Smooth muscle cell (in vitro differentiated cells): ENCODE data around the gene JADE3. TPM values are rescaled to one million over a fixed set of nuclear protein-coding genes. Genes with fewer than 3 reads are reported as not detected.
"Not testable (repeated sequence)": the region's sequence is repeated elsewhere in the genome, so short reads cannot be mapped to it uniquely, and the experiment has no call there.

Experiments used
- DNase-seq: peaks from one replicate; lab custom pipeline; 2025; ENCODE audit not compliant: unreplicated experiment; lab: John Stamatoyannopoulos, UW
- H2AFZ ChIP-seq: fragments of 200-600 bp; sonication (generic); 2 replicates; pipeline ENCODE4 v1.6.0; 2016; ENCODE audit warnings: antibody characterized with exemption, low read depth, mild to moderate bottlenecking
- H3F3A ChIP-seq: fragments of 200-600 bp; sonication (generic); 2 replicates; pipeline ENCODE4 v1.6.0; 2017; ENCODE audit warnings: antibody characterized with exemption, low read depth
- H3K27ac ChIP-seq: fragments of 200-600 bp; sonication (generic); 2 replicates; pipeline ENCODE4 v1.5.1; 2016; ENCODE audit warnings: low read depth, mild to moderate bottlenecking
- H3K27me3 ChIP-seq: fragments of 200-600 bp; sonication (generic); 2 replicates; pipeline ENCODE4 v1.6.1; 2016; ENCODE audit warnings: low read depth, mild to moderate bottlenecking
- H3K36me3 ChIP-seq: fragments of 200-600 bp; sonication (generic); 2 replicates; pipeline ENCODE4 v1.5.1; 2016; ENCODE audit warnings: low read depth
- H3K4me1 ChIP-seq: fragments of 200-600 bp; sonication (generic); 2 replicates; pipeline ENCODE4 v1.5.1; 2016; ENCODE audit warnings: low read depth
- H3K4me2 ChIP-seq: fragments of 200-600 bp; sonication (generic); 2 replicates; pipeline ENCODE4 v1.6.0; 2016; ENCODE audit warnings: mild to moderate bottlenecking
- H3K4me3 ChIP-seq: fragments of 200-600 bp; sonication (generic); 2 replicates; pipeline ENCODE4 v1.5.1; 2016; ENCODE audit warnings: mild to moderate bottlenecking
- H3K79me2 ChIP-seq: fragments of 200-600 bp; sonication (generic); 2 replicates; pipeline ENCODE4 v1.6.0; 2016; ENCODE audit warnings: low read depth, mild to moderate bottlenecking
- H3K9ac ChIP-seq: fragments of 200-600 bp; sonication (generic); 2 replicates; pipeline ENCODE4 v1.6.0; 2016; ENCODE audit warnings: low read depth
- H3K9me3 ChIP-seq: fragments of 200-600 bp; sonication (generic); replicated peaks from 2 replicates; pipeline ENCODE4 v1.5.1; 2016; ENCODE audit warnings: low read depth
- H4K20me1 ChIP-seq: fragments of 200-600 bp; sonication (generic); 2 replicates; pipeline ENCODE4 v1.6.0; 2016; ENCODE audit warnings: low read depth
- WGBS: methylation state at CpG from one replicate; pipeline ENCODE4 v1.1.7; 2016; ENCODE audit warnings: low lambda C conversion rate; 5-methylcytosine and 5-hydroxymethylcytosine counted together
- polyA plus RNA-seq: library from polyadenylated mRNA; unstranded; fragments of >200 nt; fragmentation: Nextera tagmentation; extraction: Ambion mirVana; gene quantifications from 2 replicates; pipeline ENCODE4 v1.2.1, GENCODE V29; 2016
- total RNA-seq: library from RNA; depleted of rRNA; stranded (reverse); fragments of >200 nt; gene quantifications from 2 replicates; pipeline ENCODE4 v1.2.3, GENCODE V29; 2014
- TF ChIP-seq, protein P1 (sequence below): fragments of 200-600 bp; sonication (generic); IDR thresholded peaks from 2 replicates; pipeline ENCODE4 v1.5.1; 2017; ENCODE audit warnings: borderline replicate concordance, mild to moderate bottlenecking, antibody characterized with exemption; ENCODE audit not compliant: insufficient read depth, poor library complexity, severe bottlenecking

Gene JADE3
- total and polyA plus RNA-seq, 2 experiments from 2014 or later, result 2.0 to 6.7 TPM

DNA sequence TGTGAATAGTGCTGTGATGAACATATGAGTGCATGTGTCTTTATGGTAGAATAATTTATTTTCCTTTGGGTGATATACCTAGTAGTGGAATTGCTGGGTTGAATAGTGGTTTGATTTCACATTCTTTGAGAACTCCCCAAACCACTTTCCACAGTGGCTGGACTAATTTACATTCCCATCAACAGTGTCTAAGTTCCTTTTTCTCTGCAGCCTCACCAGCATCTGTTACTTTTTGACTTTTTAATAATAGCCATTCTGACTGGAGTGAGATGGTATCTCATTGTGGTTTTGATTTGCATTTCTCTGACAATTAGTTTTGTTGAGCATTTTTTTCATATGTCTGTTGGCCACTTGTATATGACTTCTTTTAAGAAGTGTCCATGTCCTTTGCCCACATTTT, 29.1 kb downstream of the JADE3 start:
- Histone ChIP-seq H4K20me1 (no peaks in the 10 kb centered on the region), H3K4me1 (no peaks in the 10 kb centered on the region), H2AFZ (no peak overlapping the region), H3K27me3 (no peaks in the 10 kb centered on the region), H3K9me3 (no peaks in the 10 kb centered on the region), H3F3A (no peaks in the 10 kb centered on the region), H3K9ac (no peak overlapping the region), H3K4me2 (no peak overlapping the region), H3K36me3 (no peaks in the 10 kb centered on the region), H3K79me2 (peaks cover 36% of the 10 kb centered on the region), H3K27ac (no peak overlapping the region), H3K4me3 (no peak overlapping the region)
- TF ChIP-seq, protein P1, sequence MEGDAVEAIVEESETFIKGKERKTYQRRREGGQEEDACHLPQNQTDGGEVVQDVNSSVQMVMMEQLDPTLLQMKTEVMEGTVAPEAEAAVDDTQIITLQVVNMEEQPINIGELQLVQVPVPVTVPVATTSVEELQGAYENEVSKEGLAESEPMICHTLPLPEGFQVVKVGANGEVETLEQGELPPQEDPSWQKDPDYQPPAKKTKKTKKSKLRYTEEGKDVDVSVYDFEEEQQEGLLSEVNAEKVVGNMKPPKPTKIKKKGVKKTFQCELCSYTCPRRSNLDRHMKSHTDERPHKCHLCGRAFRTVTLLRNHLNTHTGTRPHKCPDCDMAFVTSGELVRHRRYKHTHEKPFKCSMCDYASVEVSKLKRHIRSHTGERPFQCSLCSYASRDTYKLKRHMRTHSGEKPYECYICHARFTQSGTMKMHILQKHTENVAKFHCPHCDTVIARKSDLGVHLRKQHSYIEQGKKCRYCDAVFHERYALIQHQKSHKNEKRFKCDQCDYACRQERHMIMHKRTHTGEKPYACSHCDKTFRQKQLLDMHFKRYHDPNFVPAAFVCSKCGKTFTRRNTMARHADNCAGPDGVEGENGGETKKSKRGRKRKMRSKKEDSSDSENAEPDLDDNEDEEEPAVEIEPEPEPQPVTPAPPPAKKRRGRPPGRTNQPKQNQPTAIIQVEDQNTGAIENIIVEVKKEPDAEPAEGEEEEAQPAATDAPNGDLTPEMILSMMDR, result no peak
- DNase-seq, result no peak

DNA sequence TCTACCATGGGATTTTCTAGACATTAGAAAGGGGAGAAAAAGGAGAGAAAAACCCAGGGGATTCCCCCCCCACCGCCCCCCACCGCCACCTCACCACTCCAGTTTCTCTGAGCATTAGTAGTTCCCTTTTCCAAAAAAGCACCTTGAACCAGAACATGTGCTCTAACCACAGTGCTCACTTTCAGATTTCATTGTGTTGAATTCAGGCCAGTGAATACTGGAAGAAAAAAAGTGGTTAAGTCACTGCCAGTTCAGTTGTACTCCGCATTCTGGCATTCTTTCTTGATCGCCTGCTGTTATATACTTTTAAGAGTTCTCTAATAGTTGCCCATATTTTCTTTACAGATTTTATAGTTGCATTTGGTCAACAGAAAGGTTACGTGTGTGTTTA, 40.9 kb downstream of the JADE3 start:
- H4K20me1 ChIP-seq, result no peaks in the 10 kb centered on the region
- no peaks in the 10 kb centered on the region for H3K27me3 ChIP-seq
- 59% methylated on average over 5 of the region's 5 CpGs for WGBS
- H2AFZ ChIP-seq, result no peak overlapping the region
- H3K36me3 ChIP-seq, result no peaks in the 10 kb centered on the region
- TF ChIP-seq, protein P1, result no peak
- H3K9ac ChIP-seq, result no peak overlapping the region
- no peak overlapping the region for H3K27ac ChIP-seq
- DNase-seq, result no peak
- H3K4me1 ChIP-seq, result peaks cover 3% of the 10 kb centered on the region
- H3K9me3 ChIP-seq, result no peaks in the 10 kb centered on the region
- peaks cover 31% of the 10 kb centered on the region for H3K79me2 ChIP-seq
- no peak overlapping the region for H3K4me3 ChIP-seq
- no peak overlapping the region for H3K4me2 ChIP-seq
- no peaks in the 10 kb centered on the region for H3F3A ChIP-seq

DNA sequence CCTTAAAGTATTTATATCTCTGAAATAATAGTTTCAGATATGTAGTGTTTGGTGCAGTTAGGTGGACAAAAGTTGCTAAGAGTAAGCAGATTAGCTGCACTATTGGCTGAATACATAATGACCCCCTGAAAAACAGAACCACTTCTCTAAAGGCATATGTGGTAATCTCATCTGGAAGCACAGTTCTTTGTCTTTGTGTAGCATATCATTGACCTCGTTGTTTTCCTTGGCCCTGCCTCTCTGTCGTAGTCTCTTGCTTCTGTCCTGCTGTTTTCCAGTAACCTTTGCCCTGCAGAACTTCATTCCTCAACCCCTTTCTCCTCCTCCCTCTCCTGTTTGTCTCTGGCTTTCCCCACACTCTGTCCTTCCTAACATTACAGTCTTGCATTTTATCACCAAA, 41.4 kb downstream of the JADE3 start:
- Histone ChIP-seq H2AFZ (no peak overlapping the region), H3K79me2 (peaks cover 30% of the 10 kb centered on the region), H3K4me2 (no peak overlapping the region), H3F3A (no peaks in the 10 kb centered on the region), H3K4me1 (peaks cover 3% of the 10 kb centered on the region), H3K27ac (no peak overlapping the region), H3K9ac (no peak overlapping the region), H4K20me1 (no peaks in the 10 kb centered on the region), H3K9me3 (no peaks in the 10 kb centered on the region), H3K4me3 (no peak overlapping the region), H3K36me3 (no peaks in the 10 kb centered on the region), H3K27me3 (no peaks in the 10 kb centered on the region)
- WGBS, result 28% methylated on average over 2 of the region's 2 CpGs
- TF ChIP-seq, protein P1, result no peak
- no peak for DNase-seq

DNA sequence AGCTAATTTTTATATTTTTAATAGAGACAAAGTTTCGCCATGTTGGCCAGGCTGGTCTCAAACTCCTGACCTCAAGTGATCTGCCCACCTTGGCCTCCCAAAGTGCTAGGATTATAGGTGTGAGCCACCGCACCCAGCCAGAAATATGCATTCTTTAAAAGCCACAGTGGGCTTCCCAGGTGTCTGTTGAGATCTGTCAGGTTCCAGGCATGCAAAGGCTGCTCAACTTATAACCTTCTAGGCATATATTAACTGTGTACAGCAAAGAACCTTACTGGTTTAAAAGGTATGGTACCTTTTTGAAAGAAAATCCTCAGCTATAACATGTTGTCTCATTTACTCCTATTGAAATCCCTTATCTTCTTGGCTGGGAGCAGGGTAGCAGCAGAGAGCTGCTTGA, 42.5 kb downstream of the JADE3 start:
- Histone ChIP-seq H3K9me3 (no peaks in the 10 kb centered on the region), H3K79me2 (peaks cover 27% of the 10 kb centered on the region), H3K9ac (no peak overlapping the region), H3F3A (no peaks in the 10 kb centered on the region), H4K20me1 (no peaks in the 10 kb centered on the region), H3K36me3 (no peaks in the 10 kb centered on the region), H3K4me2 (no peak overlapping the region), H2AFZ (no peak overlapping the region), H3K4me3 (no peak overlapping the region), H3K27me3 (no peaks in the 10 kb centered on the region), H3K27ac (no peak overlapping the region), H3K4me1 (peaks cover 3% of the 10 kb centered on the region)
- TF ChIP-seq, protein P1, result no peak
- WGBS, result 66% methylated on average over 2 of the region's 2 CpGs
- DNase-seq, result no peak

- H3K36me3 ChIP-seq, H3F3A ChIP-seq, H3K27me3 ChIP-seq, H3K4me1 ChIP-seq, H3K9me3 ChIP-seq, H3K4me3 ChIP-seq, H4K20me1 ChIP-seq, H3K4me2 ChIP-seq, H3K9ac ChIP-seq, H3K27ac ChIP-seq, DNase-seq, H2AFZ ChIP-seq: not testable (repeated sequence)
- peaks cover 21% of the 10 kb centered on the region for H3K79me2 ChIP-seq
- WGBS, result 95% methylated on average over 4 of the region's 4 CpGs
These were observed 44.4 kb downstream of the JADE3 start for GRCh38 chrX:46956589-46956988.
